GM10266 (cell line): ENCODE results near the gene RBM34.
A peak's percentile ranks its signal among the peaks of the same experiment; 100 is the strongest.

Experiments used
- DNase-seq: peaks from one replicate; pipeline ENCODE4 v3.0.0; 2012; ENCODE audit errors: extremely low spot score
- TF ChIP-seq, protein P1 (sequence below): IDR thresholded peaks from 2 replicates; pipeline ENCODE4 v1.5.1; 2012; ENCODE audit warnings: mild to moderate bottlenecking, low read depth; ENCODE audit not compliant: control insufficient read depth, insufficient read depth; ENCODE audit errors: missing control alignments

Gene RBM34

DNA sequence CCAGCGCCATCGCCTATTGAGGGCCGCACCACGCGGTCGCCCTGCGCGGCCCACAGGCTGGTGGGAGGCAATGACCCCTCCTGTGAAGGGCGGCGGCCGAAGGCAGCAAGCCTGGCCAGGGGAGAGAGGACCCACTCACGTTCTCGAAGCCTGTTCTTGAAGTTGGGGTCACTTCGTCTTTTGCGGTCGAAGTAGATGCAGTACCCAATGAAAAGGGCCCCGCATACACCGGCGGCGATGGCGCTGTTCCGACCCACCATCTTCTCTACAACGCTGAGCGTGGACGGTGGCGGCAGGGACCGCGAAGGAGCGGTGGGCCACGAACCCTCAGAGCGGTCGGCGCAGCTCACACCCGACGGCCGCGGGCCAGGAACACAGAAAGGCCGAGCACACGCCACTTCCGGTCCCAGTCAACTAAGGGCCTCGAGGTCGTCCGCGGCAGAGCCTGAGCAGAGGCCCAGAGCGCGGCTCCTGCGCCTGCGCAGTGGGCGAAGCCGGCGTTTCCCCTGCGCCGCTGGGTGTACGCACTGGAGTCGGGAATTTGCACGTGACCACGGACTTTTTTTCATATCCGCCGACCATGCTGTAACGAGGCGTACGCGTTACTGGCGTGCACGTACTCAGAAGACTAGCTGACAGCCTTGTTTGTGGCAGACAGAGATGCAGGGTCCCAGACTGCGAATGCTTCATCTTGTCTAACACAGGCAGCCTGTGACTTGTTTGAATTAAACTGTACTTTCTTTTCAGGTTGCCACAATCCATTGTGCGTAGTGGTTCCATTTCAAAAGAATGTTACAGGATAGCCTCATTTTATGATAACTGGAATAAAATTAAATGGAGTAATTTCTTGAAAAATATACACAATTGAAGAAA lies 32.4 kb downstream of the RBM34 start, which contains the start of gene TOMM20:
TSS of gene TOMM20 (minus strand) at position 382 of the 873 bp plus-strand sequence. CDS start at position 260, 122 bp downstream.
- TF ChIP-seq, protein P1, sequence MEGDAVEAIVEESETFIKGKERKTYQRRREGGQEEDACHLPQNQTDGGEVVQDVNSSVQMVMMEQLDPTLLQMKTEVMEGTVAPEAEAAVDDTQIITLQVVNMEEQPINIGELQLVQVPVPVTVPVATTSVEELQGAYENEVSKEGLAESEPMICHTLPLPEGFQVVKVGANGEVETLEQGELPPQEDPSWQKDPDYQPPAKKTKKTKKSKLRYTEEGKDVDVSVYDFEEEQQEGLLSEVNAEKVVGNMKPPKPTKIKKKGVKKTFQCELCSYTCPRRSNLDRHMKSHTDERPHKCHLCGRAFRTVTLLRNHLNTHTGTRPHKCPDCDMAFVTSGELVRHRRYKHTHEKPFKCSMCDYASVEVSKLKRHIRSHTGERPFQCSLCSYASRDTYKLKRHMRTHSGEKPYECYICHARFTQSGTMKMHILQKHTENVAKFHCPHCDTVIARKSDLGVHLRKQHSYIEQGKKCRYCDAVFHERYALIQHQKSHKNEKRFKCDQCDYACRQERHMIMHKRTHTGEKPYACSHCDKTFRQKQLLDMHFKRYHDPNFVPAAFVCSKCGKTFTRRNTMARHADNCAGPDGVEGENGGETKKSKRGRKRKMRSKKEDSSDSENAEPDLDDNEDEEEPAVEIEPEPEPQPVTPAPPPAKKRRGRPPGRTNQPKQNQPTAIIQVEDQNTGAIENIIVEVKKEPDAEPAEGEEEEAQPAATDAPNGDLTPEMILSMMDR, result no peak
- peak; percentile 96 for DNase-seq

DNA sequence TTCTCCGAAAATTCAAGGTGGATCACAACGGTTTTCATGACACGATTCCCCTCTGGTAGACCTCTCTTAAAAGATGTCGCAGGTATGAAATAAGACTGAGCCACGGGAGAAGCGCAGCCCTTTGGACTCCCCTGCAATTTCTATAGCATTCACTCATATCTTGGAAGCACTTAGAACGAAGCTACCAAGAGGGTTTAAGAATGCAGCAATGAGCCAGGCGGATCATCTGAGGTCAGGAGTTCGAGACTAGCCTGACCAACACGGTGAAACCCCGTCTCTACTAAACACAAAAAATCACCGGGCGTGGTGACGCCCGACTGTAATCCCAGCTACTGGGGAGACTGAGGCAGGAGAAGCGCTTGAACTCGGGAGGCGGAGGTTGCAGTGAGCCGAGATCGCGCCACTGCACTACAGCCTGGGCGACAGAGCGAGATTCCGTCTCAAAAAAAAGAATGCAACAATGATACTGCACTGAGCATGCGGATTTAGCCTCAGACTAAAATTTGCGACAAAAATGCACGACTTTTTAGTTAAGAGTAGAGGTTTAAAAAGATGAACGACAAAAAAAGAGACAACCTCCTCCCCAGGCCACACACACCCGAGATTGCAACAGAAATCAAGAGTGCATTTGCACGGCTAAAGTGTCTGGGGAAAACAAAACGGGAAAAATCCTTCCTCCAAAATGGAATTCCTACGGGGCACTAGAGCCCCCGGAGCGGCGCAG lies 33.2 kb downstream of the RBM34 start:
- no peak for DNase-seq
- TF ChIP-seq, protein P1, result no peak

DNA sequence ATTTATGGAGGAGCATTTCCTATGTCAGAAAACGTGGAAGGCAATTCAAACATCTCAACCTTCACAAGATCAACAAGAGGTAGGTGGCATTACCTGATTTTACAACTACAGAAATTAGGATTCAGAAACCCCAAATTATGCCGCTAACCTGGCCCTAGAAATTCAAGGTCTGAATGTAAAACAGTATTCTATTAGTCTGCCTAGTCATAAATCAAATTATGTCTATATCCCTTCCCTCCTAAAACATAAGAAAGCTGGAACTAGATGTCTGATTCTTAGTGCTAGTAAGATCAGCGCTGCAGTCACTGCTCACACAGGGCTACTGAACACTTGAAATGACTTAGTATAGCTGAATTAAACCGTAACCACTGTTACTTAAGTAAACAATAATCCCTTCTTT lies 33.8 kb downstream of the RBM34 start:
- TF ChIP-seq, protein P1, result no peak
- DNase-seq, result no peak

DNA sequence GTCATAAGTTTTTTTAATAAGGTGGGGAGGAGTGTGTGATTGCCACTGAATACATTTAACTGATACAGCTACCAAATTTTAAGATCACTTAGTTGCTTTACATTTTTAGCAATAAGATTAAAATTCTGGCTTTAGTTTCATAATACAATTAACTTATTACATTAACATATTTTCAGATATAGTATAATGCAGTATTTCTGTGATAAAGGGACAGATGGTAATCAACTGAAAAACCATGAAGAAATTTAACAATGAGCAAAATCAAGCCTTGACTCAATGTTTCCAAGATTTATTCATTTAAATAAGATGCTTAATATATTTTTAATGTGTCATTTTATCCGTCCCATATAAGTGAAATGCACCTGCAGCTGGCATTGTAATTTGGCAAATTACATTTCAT lies 36.4 kb downstream of the RBM34 start:
- TF ChIP-seq, protein P1, result no peak

DNA sequence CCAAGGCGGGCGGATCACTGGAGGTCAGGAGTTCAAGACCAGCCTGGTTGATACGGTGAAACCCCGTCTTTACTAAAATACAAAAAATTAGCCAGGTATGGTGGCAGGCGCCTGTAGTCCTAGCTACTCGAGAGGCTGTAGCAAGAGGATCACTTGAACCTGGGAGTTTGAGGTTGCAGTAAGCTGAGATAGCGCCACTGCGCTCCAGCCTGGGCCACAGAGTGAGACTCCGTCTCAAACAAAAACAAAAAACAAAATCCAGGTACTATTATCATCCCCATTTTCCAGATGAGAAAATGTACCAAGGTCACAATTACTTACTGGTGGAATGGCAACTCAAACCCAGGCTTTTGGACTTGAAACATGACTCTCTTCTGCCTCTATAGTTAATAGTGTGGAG lies 36.9 kb downstream of the RBM34 start:
- TF ChIP-seq, protein P1, result no peak
- no peak for DNase-seq

More for the DNA sequence above, 36.4 kb downstream of the RBM34 start:
- no peak for DNase-seq

DNA sequence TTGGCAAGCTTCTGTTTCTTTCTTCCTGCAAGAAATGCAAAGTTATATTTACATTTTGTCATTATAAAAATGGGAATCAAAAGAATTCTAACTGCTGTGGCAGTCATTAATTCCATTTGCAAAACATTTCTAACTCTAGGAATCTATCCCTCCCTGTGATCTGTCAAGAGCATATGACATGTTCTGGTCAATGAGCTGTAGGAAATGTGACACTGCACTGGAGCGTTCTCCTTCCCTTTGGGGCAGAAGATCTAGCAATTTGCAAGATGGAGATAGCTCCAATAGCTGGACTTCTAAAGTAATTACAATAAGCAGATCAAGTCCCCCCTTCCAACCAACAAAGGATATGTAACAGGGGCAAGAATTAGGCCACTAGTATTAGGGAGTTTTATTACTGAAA lies 38.7 kb downstream of the RBM34 start:
- TF ChIP-seq, protein P1, result no peak
- DNase-seq, result no peak

DNA sequence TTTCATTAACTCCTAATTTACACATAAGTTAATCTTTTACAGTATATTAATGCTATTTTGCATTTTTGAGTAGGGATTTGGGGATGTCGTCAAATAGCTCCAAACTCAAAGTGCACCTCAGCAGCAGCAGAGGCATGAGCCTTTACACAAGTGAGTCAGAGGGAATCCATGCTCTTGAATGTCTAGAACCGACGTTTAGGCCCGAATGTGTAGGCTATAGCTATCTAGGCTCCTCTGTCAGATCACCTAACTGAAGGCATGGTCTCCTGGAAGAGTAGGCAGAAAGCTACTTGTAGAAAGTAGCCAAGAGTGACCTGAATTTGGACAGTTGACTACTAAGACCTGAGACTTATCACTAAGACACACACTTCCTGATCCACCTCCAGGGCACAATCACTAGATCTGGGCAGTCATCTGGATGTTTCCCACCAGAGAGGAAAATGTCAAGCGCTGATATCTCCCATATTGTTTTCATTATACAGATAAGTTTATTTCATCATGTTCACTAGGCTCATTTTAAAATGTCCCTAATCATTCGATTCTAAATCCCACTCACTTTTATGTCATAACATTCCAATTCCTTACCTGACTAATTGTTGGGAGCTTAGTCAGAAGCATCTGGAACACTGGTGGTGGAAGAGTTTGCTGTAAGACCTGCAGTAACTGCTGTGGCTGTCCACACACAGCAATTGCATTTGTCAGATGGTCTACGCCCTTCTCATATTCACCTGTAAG lies 47.7 kb downstream of the RBM34 start:
- no peak for DNase-seq
- TF ChIP-seq, protein P1, result no peak
